NCI-H1048 (cell line): ENCODE results near the gene CABP1.
"Not testable (repeated sequence)": the region's sequence is repeated elsewhere in the genome, so short reads cannot be mapped to it uniquely, and the experiment has no call there.

ENCODE experiments used
- DNase-seq: peaks from one replicate; lab custom pipeline; 2025; lab: John Stamatoyannopoulos, UW

Gene CABP1

GRCh38 chr12:120668091-120668867 is 27.9 kb downstream of the CABP1 start:
- no peak for DNase-seq

DNA sequence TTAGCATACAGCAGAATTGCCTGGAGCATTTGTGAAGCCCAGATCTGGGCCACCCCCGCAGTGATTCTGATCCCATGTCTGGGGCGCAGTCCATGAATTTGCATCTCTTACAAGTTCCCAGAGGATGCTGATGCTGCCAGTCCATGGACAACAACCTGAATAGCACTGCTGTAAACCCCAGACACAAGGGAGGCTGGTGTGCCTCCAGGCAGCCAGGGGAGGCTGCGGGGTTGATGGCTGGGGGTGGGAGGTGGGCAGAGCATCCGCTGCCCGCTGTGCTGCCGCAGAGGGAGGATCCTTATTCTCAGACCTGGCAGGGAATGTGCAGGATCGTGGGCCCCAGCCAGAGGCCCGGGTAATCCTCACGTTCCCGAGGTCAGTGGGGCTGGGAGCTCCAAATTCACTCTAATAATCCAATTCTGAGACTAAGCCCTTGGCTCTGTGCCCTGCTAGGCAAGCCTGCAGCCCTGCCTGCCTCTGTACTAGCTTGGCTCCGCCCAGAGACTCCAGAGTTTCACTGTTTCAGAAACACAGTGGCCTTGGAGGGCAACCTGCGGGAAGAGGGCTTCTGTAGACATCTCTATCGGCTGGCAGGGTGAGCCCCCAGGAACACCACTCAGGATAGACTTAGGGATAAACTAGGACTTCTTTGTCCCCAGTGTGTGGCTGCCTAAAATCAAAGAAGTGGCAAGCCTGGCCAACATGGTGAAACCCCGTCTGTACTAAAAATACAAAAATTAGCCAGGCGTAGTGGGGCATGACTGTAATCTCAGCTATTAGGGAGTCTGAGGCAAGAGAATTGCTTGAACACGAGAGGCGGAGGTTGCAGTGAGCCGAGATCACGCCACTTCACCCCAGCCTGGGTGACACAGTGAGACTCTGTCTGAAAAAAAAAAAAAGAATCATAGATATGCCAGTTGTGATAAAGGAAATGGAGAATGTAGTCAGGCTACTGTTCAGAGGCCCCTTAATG is 28.7 kb downstream of the CABP1 start:
- no peak for DNase-seq

DNA sequence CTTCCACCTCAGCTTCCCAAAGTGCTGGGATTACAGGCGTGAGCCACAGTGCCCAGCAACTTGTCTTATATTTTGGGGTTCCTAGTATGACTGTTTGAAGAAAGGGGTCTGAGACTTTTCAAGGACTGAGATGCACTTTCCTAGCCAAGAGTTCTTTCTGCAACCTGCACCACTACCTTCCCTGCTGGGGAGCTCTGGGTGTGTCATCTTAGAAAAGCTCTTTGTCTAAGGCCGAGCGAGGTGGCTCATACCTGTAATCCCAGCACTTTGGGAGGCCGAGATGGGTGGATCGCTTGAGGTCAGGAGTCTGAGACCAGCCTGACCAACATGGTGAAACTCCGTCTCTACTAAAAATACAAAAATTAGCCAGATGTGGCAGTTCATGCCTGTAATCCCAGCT is 29.8 kb downstream of the CABP1 start:
- DNase-seq = not testable (repeated sequence)

DNA sequence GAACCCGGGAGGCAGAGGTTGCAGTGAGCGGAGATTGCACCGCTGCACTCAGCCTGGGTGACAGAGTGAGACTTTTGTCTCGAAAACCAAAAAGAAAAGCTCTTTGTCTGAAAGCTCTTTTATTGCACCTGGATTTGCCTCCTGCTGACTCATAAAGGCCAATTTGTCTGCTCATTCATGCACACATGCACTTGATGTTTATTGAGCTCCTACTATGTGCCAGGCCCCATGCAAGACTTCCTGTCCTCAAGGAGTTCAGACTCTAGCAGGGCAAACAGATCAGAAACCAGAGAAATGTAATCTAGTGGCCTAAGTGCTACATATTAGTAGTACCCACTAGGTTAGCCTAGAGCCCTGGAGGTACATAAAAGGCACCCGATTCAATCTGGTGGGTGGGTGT is 30.2 kb downstream of the CABP1 start:
- DNase-seq = no peak

DNA sequence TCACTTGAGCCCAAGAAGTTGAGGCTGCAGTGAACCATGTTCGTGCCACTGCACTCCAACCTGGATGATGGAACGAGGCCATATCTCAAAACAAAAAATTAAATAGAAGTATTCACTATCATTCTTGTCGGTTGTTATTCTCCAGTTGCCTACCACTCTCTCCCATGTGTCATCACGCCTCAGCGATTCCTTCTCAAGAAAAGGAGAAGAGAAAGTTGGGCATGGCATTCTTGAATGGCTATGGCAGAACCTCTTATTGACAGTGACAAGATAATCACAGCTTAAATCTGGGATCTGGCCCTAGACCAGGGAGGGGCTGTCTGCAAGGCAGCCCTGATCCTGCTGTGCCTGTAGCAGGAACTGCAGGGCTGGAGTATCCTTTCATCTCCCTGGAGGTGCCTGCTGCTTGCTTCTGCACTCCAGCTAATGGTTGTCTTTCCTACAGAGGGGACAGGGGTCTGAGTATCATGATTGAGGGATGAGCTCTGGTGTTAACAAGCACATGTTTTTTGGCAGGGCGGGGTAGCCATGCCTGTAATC is 33.7 kb downstream of the CABP1 start:
- DNase-seq = no peak

DNA sequence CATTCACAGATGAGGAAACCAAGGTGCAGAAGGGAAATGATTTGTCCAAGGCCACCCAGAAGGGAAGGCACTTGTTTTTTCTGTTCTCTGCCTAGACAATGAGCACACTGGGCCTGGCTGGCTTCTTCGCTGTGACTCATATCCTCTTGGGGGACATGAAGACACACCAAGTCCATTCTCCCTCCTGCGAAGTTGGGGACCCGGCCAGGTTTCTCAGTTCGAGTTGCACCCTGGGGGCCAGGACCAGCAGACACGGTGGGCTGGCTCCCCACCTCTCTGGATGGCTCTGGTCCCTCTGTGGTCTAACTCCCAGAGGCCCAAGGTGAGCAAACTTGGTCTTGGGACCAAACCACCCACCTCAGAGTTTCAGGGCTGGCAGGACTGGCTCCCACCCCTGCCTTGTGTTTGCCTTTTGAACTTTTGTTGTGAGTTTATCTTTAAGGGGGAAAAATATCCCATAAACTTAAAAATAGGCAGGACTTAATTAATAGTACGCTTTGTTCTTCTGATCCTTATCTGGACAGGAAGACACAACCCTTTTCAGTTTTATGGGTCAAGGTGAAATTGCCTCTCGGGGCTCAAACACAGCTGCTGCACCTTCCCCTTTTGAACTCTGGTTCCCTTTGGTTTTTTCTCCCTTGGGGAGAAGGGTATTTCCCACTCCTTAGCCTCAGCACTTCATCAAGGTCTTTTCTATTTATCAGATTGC is 37.5 kb downstream of the CABP1 start:
- DNase-seq = no peak

DNA sequence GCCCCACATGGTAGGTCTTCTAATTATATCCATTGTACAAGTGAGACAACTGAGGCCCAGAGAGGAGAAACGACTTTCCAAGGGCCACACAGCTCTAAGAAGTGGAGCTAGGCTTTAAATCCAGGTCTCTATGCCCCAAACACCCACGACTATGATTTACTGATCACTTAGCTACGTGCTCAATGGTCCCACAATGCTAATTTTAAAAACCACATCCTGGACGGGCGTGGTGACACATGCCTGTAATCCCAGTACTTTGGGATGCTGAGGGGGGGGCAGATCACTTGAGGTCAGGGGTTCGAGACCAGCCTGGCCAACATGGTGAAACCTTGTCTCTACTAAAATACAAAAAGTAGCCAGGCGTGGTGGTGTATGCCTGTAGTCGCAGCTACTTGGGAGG is 38.1 kb downstream of the CABP1 start:
- no peak for DNase-seq

DNA sequence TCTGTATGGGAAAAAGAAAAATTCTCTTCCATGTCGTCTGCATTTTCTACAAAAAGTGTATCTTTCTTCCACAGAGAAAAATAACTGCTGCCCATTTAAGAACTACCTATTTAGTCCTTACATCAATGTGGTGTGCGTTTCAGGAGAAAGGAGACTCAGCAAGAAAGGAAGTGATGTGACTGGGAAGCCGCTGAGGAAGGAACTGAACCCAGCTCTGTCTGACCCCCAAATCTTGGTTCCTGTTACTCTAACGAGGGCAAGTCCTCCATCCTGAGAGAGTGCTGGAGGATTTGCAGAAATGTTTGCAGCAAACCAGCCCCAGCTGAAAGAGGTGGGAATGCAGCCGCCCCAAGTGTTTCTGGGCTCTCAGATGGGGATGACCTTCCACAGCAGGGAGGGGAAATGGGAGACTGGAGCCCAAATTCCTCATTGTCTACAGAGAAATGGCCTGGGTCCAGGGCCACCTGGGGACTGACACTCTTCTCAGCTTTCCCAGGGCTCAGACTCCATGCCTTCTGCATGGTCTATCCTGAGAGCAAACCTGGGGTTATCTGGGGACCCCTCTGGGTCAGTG is 39.8 kb downstream of the CABP1 start:
- DNase-seq = no peak

GRCh38 chr12:120684523-120684932 is 44.1 kb downstream of the CABP1 start:
- DNase-seq = no peak

DNA sequence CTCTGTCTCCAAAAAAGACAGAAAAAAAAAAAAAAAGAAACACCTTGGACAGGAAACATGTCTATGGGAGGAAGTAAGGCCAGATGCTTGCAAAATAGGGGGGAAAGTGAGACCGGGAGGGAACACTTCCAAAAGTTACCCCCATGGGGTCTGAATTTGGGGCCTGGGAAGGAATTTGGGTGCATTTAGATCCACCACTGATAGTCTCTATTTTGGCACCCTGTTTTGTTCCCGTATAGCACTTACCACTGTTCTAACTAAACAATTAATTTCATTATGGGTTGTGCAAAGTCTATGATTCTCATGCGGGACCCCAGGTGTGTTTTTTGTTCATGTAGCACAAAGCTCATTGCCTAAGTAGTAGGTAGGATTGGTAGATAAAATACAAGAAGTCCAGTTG is 45.1 kb downstream of the CABP1 start:
- DNase-seq = no peak

- peak; percentile 91 for DNase-seq
Measured at GRCh38 chr12:120686151-120686689, 45.8 kb downstream of the CABP1 start.

- peak; percentile 95 for DNase-seq
Measured at GRCh38 chr12:120686690-120687577, 46.5 kb downstream of the CABP1 start, which contains the start of gene MLEC. TSS of gene MLEC (plus strand) at chr12:120687149. CDS start at chr12:120687297, 148 bp downstream.

- no peak for DNase-seq
Measured at GRCh38 chr12:120687578-120688289, 47.3 kb downstream of the CABP1 start.

GRCh38 chr12:120688527-120689071 is 48.2 kb downstream of the CABP1 start:
- DNase-seq = no peak

DNA sequence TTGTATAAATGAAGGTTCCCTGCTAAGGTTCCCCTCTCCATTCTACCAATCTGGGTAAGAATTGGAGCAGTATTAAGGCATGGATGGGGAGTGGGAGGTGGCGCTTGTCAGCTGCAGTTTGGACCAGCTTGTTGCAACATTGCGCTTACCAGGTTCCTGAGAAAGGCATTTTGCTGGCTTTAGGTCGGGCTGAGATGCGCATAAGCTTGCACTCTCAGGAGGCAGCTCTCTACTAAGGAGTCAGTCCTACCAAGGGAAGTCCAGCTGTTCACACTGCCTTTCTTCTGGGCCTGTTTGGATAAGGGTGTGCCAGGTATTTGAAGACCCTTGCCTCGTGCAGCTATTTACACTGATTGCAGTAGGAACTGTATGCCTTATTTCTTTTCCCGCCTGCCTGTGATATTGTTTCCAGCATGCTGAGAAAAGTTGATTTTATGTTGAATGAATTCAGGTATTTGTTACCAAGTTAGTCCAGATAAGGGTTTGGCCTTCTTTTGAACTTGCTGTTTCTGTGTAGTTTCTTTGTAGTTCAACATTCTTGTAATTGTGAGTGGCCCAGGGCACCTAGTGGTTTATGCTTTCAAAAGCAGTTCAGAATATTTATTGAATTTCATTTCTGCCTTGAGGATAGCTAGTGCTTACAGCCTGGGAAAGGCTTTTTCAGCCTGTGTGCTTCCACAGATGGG is 49.1 kb downstream of the CABP1 start:
- DNase-seq = no peak

GRCh38 chr12:120690083-120690450 is 49.6 kb downstream of the CABP1 start:
- no peak for DNase-seq

- DNase-seq = no peak
Measured at GRCh38 chr12:120690978-120691377, 50.6 kb downstream of the CABP1 start.

- DNase-seq = no peak
Measured at GRCh38 chr12:120692524-120693033, 52.2 kb downstream of the CABP1 start.

GRCh38 chr12:120693848-120694247 is 53.4 kb downstream of the CABP1 start:
- no peak for DNase-seq
